NCI-H345 treated with DMSO at 0.1 percent for 48 hours (cell line): Measurements from ENCODE around the gene EPO.

Source experiments
- DNase-seq: peaks from one replicate; lab custom pipeline; 2025; ENCODE audit not compliant: unreplicated experiment; lab: John Stamatoyannopoulos, UW

The EPO gene

DNA sequence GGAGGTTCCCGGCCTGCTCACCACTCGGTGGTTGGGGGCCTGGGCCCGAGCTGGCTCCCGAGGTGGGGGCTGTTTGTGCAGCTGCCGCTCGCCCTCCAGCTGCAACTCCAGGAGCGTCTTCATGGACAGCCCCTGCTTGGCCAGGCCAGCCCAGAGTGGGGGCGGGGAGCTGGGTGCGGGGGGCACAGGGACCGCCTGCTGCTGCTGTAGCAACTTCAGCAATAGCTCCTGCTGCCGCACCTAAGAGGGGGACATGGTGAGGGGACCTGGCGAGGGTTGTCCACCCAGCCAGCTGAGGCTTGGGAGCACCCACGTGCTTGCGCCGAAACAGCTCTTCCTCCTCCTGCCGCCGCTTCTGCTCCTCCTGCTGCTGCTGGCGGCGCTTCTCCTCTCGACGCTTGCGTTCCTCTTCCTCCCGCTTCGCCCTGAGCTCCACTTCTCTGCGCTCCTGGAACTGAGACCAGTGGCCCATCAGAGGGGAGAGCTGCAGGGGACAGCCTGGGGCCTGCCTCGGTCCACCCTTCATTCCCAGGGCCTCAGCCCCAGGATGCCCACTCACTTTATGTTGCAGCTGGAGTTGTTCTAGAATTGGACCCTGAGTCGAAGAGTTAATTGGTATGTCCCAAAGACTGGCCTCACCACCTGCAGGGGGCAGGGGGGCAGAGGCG, 37.1 kb upstream of the EPO start:
- DNase-seq: no peak

DNA sequence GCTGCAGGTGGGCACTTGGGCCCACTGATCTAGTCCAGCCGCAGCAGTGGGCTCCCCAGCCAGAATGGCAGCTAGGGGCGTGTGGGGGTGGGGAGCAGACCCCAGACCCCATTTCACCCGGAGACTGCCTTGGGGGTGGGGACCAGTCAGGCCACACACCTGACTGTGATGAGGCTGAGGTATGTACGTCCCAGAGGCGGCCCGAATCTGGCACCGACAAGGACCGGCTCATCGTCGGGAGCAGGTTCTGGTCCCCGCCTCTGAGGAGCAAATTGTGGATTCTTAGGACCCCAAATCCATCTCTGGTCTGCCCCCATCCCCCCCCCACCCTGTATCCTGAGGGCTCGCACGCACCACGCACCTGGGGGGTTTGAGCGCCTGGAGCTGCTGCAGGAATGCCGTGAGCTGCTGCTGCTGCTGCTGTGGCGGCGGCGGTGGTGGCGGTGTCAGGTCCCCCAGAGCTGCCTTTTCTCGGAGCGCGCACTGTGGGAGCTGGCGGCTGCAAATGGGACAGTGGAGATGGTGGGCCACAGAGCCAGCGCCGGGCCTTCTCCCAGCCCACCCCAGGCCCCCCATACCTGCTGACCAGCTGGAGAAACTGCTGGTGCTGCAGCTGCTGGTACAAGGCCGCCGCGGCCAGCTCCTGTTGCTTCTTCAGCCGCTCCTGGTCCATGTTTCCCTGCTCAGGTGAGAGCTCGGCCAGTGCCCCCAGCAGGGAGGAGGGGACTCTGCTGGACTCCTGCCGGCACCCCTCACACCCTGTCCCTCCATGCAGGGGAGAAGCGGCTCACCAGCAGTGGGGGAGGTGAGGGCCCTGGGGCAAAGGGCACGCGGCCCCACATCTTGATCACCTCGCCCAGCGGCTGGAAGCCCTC, 36.4 kb upstream of the EPO start:
- DNase-seq: no peak

DNA sequence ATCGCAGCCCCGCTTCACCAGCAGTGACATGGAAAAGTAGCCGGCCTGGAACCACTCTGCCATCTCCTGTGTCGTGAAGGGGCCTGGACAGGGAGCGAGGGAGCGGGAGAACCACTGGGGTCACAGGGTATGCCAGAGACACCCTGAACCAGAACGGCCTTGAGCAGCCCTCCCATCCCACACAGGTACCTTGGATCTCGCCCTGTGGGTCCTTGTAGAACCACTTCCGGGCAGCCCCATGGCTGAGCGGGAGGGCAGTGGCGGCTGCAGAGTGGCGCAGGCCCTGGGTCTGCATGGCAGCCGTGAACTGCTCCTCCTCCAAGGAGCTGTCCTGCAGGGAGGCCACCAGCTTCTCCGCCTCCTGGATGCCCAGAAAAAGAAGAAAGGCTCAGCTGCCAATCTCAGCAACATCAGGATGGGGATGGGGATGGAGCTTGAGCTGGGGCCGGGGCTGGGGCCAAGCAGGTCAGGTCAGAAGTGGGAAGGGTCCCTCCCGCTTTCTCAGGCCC, 35.7 kb upstream of the EPO start:
- DNase-seq: no peak

DNA sequence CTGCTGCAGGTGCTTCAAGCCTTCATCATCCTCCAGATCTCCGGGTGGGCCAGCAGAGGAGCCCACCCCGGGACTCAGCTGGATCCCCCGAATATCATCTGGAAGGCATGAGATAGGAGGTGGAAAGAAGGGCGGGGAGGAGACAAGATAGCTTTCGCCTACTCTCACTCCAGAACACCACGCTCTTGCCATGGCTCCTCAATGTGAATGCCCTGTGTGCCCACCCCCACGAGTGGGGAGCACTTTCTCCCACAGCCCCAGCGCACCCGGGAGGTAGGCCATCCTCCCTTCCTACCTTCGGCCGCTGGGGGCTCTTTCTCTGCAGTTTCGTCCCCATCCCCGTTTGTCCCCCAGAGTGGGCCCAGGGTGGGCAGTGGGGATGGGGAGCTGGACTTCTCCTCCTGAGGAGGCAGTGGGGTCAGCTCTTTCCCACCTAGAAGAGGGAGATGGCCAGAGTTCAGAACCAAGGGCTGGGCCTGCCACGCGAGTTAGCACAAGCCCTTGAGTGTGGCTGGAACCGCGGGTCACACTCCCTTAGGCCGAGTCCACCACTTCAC, 35.1 kb upstream of the EPO start:
- no peak for DNase-seq

DNA sequence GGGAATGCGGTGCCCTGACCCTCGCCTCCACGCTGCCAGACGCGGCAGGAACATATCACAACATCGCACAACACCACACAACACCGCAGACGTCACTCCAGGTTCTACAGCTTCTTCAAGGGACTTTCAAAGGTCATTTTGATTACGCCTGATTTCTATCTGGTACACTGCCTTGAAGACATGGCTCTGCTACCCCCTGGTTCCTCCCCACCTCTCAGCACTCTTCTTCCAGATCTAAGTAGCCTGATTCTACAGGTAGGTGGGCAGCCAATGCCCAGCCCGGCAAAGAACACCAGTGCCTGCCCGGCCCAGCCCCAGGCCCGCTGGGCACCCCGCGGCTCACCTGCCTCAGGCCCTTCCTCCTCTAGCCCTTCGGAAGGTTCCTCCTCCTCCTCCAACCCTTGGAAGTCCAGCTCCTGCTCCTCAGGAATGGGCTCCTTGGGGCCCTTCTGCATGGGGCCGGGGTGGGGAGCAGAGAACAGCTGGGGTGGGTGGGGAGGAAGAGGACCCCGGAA, 34.6 kb upstream of the EPO start:
- DNase-seq: no peak

DNA sequence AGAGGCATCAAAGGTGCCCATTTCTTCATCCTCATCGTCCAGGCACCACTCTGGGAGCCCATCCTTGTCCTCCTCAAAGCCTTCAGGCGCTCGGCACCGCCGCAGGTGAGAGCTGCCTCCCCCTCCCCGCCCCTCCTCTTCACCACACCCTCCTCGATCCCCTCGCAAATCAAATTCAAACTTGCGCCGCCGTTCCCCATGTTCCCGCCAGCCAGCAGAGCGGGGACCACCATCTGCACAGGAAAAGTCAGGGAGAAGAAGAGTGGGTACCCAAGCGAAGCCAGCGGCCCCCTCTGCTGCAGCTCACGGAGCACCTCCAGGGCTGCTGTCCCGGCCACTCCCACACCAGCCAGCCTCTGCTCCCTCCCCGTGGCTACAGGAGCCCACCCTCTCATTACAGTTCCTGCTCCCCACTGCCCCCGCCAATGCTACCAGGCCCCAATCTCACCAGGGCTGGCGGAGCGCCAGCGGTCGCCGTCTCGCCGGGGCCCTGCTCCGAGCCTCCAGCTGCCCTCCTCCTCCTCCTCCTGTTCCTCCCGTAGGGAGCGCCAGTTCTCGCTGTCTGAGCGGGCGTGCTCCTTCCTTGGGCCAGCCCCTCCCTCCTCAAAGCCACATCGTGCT, 34.0 kb upstream of the EPO start:
- no peak for DNase-seq

DNA sequence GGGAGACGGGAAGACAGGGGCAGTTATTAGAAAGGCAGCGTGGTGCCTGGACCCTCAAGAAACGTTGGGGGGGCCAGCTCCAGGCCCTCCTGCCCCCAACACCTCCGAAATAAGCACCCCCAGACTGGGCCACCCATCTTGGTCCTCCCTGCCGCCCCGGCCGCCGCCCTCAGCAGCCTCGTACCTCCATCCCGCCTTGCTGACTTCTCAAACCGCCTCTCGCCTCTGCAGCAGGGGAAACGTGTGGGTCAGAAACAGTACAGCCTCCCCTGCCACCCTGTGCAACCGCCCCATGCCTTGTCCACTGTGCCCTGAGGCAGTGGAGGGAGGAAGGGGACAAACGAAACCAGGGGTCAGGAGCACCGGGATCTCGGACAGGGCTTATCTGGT, 33.5 kb upstream of the EPO start:
- no peak for DNase-seq

DNA sequence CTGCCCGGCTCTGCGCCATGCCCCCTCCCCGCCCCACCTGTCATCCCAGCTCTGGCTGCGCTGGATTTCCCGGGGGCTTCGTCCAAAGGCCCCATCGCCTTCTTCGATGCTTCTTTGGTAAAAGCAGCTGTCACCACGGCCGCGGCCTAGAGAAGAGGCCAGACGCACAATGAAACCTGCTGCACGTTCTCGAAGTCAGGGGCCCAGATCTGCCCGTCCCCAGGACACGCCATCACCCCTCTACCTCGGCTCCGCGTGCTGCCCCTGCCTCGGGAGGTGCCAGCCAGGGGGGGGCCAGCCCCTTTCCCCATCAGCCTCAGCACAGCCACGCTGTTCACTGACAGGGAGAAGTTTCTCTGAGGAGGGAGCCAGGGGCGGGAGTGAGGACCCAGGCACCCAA, 33.0 kb upstream of the EPO start:
- no peak for DNase-seq

DNA sequence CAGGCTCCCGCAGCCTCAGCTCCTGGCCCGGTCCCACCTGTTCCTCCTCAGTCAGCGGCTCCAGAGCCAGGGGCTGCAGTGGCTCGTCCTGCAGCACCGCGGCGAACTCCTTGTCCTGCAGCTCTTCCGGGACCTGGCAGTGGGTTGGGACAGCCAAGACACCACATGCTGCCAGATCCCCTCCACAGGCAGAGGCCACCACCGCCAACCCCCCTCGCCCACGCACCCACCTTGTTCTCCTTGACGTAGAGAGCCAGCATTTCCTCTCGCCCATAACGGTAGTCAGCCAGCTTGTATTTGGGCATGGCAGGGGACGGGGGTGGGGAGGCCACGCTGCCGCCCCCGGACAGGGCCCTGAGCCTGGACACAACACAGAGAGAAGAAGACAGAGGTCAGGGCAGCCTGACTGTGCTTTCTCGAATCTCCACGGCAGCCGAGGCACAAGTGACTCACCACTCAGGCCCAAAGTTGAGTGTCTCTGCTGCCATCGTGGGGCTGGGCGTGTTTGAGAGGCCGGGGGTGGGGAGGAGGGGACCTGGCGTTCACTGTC, 32.4 kb upstream of the EPO start:
- no peak for DNase-seq

DNA sequence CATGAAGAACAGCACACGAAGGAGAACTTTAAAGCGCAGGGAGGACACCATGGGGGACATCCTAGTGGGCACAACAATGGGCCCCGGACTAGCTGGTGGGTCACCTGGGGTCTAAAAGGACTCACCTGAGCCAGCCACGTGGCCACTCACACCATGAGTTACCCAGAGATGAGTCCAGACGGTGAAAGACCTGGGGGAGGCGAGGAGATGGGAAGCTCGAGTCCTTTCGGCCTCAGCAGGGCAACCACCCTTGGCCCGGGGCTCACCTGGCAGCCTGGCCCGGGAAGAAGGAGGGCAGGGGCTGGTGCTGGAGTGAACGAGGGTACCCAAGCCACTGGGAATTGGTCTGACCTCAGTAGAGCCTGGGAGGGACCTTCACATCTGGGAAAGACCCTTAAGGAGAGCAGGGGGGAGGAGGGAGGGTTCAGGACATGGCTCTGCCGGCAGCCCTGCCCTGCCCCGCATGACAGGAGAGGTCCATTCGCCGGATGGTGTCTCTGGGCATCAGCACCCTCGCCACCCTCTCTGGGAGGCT, 31.9 kb upstream of the EPO start:
- no peak for DNase-seq

DNA sequence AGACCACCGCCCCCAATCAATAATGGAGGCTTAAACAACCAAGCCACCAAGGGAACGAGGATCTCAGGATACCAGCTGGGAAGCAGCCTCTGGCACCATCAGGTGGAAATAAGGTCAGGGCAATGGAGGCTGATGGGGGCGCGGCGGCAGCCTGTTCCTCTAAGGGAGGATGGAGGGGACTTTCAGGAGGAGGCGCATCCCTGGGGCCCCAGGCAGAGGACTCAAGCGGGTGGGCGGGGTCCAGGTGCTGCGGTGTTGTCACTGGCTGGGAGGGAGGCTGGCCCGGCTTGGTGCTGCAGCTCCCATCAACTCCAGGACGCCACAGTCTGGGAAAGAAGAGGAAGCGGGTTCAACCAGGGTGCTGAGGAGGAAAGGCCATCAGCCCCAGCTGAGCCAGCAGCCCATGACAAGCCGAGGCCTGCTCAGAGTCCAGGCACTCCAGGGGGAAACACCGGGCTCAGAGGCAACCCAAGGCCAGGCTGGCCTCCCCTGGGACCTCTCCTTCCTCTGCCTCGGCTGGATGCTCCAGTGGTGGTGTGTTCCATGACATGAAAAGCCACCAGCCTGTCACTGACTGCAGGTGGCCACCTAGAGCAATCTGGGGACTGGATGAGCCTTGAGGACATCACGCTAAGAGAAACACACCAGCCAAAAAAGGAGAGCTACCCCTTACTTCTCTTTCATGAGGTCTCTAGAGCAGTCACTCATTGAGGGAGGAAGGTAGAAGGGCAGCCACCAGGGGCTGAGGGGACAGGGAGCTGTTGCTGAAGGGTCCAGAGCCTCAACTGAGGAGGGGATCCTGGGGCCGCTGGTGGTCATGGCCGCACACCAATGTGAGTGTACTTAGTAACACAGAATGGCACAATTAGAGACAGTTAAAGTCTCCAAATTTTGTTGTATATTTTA, 30.8 kb upstream of the EPO start:
- no peak for DNase-seq

DNA sequence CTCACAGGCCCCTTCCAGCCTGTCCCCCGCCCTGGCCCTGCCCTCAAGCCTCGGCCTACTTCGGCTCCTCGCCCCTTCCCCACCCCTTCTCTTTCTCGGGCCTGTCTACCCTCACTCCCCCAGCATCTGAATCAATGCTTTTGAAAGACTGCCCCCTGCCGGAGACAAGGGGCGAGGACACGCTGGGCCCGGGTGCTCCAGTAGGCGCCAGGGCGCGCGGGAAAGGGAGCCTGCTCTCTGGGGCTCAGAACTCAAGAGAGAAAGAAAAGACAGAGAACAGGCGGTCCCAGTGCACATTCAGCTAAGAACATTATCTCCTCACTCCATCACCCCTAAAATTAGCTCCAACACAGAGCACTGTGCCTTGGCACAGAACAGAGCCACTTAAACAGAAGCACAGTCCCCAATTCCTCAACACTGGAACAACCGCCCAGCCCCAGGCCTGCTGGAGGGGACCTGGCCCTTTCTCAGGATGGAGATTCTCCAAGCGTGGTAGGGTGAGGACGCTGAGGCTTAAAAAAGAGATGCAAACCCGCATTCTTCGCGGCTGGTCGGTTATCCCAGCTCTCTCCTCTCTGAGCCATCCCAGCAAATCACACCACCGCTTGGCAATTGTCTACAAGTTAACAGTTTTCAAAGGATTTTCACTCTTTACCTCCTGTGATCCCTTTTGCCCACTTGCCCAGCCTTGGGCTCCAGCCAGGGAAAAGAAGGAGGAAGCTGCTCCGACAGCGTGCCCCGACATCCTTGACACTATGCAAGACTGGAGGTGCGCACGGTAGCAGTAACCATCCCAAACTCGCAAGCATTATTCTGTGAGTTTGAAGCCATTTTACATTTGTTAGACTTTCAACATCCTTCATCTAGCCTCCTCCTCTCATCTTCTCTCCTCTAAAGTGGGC, 28.3 kb upstream of the EPO start:
- peak; percentile 72 for DNase-seq

DNA sequence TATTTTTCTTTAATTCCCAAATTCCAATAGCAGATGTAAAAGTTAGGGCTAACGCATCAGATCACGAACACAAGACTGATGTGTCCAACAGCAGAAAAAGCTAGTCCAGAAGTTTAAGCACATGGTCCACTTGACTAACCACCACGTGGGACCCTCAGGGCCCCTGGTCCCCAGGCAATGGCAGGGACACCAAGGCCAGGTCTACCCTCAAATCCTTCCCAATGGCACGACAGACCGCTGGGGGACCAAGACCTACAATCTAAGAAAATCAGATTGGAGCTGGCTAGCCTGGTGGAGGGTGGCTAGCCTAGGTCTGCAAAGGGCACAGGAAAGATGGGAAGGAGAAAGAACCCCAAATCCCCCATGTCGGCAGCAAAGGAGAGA, 27.7 kb upstream of the EPO start:
- no peak for DNase-seq

DNA sequence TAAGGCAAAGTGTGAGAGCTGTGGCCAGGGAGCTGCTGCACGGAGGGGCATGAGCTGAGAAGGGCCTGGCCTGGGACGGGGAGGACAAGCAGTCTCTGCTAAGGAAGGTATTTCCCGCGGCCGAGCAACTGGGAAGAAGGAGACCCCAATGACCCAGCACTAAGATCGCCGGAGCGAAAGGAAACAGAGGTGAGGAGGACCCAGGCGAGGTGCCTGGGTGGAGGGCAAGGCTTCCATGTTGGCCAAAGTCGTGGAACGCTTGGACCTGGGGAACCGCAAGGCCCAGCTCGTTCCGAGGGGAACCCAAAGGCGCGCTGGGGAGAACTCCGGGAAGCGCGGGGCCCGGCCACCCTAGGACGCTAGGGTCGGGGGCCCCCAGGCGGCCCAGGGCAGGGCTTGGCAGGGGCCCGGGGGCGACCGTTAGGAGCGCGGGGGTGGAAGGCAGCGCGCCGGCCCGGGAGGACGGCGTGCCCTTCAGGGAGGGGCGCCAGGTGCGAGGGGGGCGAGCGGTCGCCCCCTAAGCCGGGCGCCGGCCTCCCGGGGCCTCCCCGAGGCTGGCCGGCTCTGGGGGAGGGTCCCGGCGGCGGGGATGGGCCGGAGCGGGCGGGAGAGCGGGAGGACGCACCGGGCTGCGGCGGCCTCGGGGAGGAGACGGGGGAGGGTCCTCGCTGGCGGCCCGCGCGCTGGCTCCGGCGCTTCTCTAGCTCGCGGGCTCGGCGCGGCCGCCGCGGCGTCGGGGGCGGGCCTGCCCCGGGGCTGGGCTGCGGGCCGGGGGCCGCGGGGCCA, 26.8 kb upstream of the EPO start:
- DNase-seq: no peak

DNA sequence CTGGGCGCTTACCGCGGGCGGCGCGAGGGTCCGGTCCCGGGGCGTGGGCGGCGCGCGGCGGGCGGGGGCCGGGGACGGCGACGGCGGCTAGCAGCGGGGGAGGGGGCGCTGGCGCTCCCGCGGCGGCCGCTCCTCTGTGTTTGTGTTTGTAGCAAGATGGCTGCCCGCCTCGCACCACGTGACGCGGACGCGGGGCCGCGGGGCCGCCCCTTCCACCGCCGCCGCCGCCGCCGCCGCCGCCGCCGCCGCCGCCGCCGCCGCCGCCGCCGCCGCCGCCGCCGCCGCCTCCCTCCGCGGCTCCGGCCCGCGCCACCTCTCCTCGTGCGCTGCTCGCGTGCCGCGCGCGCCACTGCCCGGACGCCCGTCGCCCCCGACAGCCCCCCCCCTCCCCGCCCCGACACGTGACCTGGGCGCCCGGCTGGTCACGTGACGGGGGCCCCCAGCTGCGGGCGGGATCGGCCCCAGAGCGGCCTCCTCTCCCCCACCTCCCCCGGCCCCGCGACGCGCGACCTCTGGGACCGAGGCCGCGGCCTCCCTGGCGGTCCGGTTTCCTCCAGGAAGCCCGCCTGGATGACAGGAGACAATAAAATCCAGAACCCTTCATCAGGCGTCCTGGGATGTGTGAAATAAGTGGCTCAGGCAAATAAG, 26.0 kb upstream of the EPO start, which contains the start of gene GIGYF1:
Gene GIGYF1 (minus strand): TSS at position 153 of the 648 bp plus-strand sequence. CDS start 6,012 bp downstream, outside the sequence.
- peak; percentile 14 for DNase-seq

DNA sequence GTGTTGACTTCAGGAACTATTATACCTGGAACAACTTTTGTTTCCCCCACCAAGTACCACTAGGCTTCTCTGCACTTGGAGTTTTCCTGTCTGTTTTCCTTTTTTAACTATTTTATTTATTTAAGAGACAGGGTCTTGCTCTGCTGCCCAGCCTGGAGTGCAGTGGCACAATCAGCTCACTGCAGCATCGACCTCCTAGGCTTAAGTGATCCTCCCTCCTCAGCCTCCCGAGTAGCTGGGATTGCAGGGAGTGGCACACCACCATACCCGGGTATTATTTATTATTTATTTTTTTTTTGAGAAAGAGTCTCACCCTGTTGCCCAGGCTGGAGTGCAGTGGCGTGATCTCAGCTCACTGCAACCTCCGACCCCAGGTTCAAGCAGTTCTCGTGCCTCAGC, 24.1 kb upstream of the EPO start:
- DNase-seq: no peak

DNA sequence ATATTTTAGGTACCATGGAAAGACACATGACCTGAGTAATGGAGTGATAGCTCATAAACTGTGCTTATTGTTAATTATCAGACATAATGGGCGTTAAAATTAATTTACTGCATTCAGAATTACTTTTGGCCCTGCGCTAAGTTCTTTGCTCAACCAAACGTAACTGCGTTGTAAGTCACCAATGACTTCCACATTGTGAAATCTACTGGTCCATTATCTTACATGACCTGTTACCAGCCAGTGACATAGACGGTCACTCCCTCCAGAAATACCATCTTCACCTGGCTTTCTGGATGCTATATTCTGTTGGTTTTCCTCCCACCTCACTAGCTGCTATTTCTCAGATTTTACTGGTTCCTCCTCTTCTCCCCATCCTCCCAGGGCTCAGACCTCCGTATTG, 21.2 kb upstream of the EPO start:
- DNase-seq: no peak
